ENCODE results near the gene COA3.

- TF ChIP-seq ETV6 (CRISPR knock-in tag; IDR thresholded peaks at IDR 0.05): no peak
- TF ChIP-seq AFF4 (CRISPR knock-in tag; IDR thresholded peaks at IDR 0.05; ENCODE audit: borderline replicate concordance): no peak
- TF ChIP-seq FOXJ3 (CRISPR knock-in tag; IDR thresholded peaks at IDR 0.05; ENCODE audit: borderline replicate concordance): no peak
- no peak for TF ChIP-seq SOX15 (CRISPR knock-in tag; IDR thresholded peaks at IDR 0.05)
- TF ChIP-seq ZNF263 (CRISPR knock-in tag; IDR thresholded peaks at IDR 0.05; ENCODE audit: low read depth): no peak
- no peak for TF ChIP-seq HMGXB4 (CRISPR knock-in tag; IDR thresholded peaks at IDR 0.05)
- TF ChIP-seq CTCF (IDR thresholded peaks at IDR 0.05): no peak
- no peak for TF ChIP-seq PRDM15 (CRISPR knock-in tag; IDR thresholded peaks at IDR 0.05)
- no peak for TF ChIP-seq ZNF512 (CRISPR knock-in tag; IDR thresholded peaks at IDR 0.05; ENCODE audit: borderline replicate concordance)
- TF ChIP-seq KAT7 (CRISPR knock-in tag; IDR thresholded peaks at IDR 0.05; ENCODE audit: borderline replicate concordance): no peak
- no peak for TF ChIP-seq ESRRA (CRISPR knock-in tag; IDR thresholded peaks at IDR 0.05; ENCODE audit: borderline replicate concordance)
- no peak for TF ChIP-seq SP1 (CRISPR knock-in tag; conservative IDR thresholded peaks at IDR 0.05)
- TF ChIP-seq USF2 (CRISPR knock-in tag; IDR thresholded peaks at IDR 0.05): no peak
- TF ChIP-seq MLX (CRISPR knock-in tag; IDR thresholded peaks at IDR 0.05): no peak
These were observed 24.3 kb downstream of the COA3 start for GRCh38 chr17:42774066-42774745.
